HS-5 (cell line): ENCODE data around the gene CRTAC1.

Source experiments
- DNase-seq: peaks from one replicate; pipeline ENCODE4 v3.0.0-alpha.2; 2012; ENCODE audit warnings: low read depth

The CRTAC1 gene

GRCh38 chr10:98030093-98030821, at the start of gene CRTAC1:
TSS of gene CRTAC1 (minus strand) at chr10:98030621. CDS start at chr10:98030472, 149 bp downstream.
- DNase-seq: no peak

GRCh38 chr10:98078774-98079173, 48.4 kb upstream of the CRTAC1 start:
- DNase-seq: no peak

GRCh38 chr10:98077223-98077622, 46.8 kb upstream of the CRTAC1 start:
- no peak for DNase-seq

- no peak for DNase-seq
Measured at GRCh38 chr10:98076086-98076485, 45.7 kb upstream of the CRTAC1 start.

- DNase-seq: no peak
Measured at GRCh38 chr10:98074315-98074911, 44.0 kb upstream of the CRTAC1 start.

GRCh38 chr10:98067165-98067564, 36.7 kb upstream of the CRTAC1 start:
- DNase-seq: no peak

GRCh38 chr10:98063740-98064027, 33.3 kb upstream of the CRTAC1 start:
- DNase-seq: no peak

- DNase-seq: no peak
Measured at GRCh38 chr10:98062424-98062823, 32.0 kb upstream of the CRTAC1 start.

- DNase-seq: no peak
Measured at GRCh38 chr10:98060079-98060478, 29.7 kb upstream of the CRTAC1 start.

GRCh38 chr10:98058295-98058694, 27.9 kb upstream of the CRTAC1 start:
- DNase-seq: no peak

- DNase-seq: no peak
Measured at GRCh38 chr10:98055841-98056516, 25.6 kb upstream of the CRTAC1 start.

GRCh38 chr10:98047009-98047741, 16.8 kb upstream of the CRTAC1 start:
- DNase-seq: no peak

GRCh38 chr10:98045785-98046389, 15.5 kb upstream of the CRTAC1 start:
- DNase-seq: peak; percentile 8

- peak; percentile 15 for DNase-seq
Measured at GRCh38 chr10:98041352-98042043, 11.1 kb upstream of the CRTAC1 start.

GRCh38 chr10:98039690-98040381, 9.4 kb upstream of the CRTAC1 start:
- DNase-seq: no peak

GRCh38 chr10:98038288-98038687, 7.9 kb upstream of the CRTAC1 start:
- no peak for DNase-seq

- DNase-seq: no peak
Measured at GRCh38 chr10:98035599-98035998, 5.2 kb upstream of the CRTAC1 start.

GRCh38 chr10:98033515-98033914, 3.1 kb upstream of the CRTAC1 start:
- no peak for DNase-seq

GRCh38 chr10:98031440-98031839, 1.0 kb upstream of the CRTAC1 start:
- DNase-seq: no peak

GRCh38 chr10:98030991-98031431, 590 bp upstream of the CRTAC1 start:
- DNase-seq: no peak
